HG02870 (cell line): Measurements from ENCODE around the gene MAP4K5.
"Not testable (repeated sequence)": the region's sequence is repeated elsewhere in the genome, so short reads cannot be mapped to it uniquely, and the experiment has no call there.

Experiments
- ATAC-seq: cut with Tn5 transposase; IDR thresholded peaks from one replicate; pipeline ENCODE4 v1.9.1; 2021; ENCODE audit warnings: mild to moderate bottlenecking, moderate library complexity; ENCODE audit not compliant: unreplicated experiment

MAP4K5 gene

GRCh38 chr14:50532502-50533240, at the start of gene MAP4K5:
TSS of gene MAP4K5 (minus strand) at chr14:50532569. CDS start at chr14:50532049, 520 bp downstream.
- peak; percentile 91 for ATAC-seq

GRCh38 chr14:50578433-50578832, 46.1 kb upstream of the MAP4K5 start:
- no peak for ATAC-seq

GRCh38 chr14:50577982-50578381, 45.6 kb upstream of the MAP4K5 start:
- no peak for ATAC-seq

- ATAC-seq: no peak
Measured at GRCh38 chr14:50575769-50576168, 43.4 kb upstream of the MAP4K5 start.

GRCh38 chr14:50573862-50574261, 41.5 kb upstream of the MAP4K5 start:
- ATAC-seq: no peak

GRCh38 chr14:50569714-50570274, 37.4 kb upstream of the MAP4K5 start:
- ATAC-seq: no peak

GRCh38 chr14:50562841-50563240, 30.5 kb upstream of the MAP4K5 start:
- ATAC-seq: no peak

GRCh38 chr14:50560931-50561285, 28.5 kb upstream of the MAP4K5 start:
- ATAC-seq: no peak

- no peak for ATAC-seq
Measured at GRCh38 chr14:50559990-50560930, 27.9 kb upstream of the MAP4K5 start, which contains the start of gene ATL1. TSS of gene ATL1 (plus strand) at chr14:50560145. CDS start at chr14:50560266, 121 bp downstream.

- not testable (repeated sequence) for ATAC-seq
Measured at GRCh38 chr14:50552796-50553195, 20.4 kb upstream of the MAP4K5 start.

GRCh38 chr14:50551877-50552276, 19.5 kb upstream of the MAP4K5 start:
- ATAC-seq: no peak

GRCh38 chr14:50550294-50550693, 17.9 kb upstream of the MAP4K5 start:
- no peak for ATAC-seq

- ATAC-seq: no peak
Measured at GRCh38 chr14:50545618-50546017, 13.2 kb upstream of the MAP4K5 start.

- ATAC-seq: no peak
Measured at GRCh38 chr14:50544911-50545310, 12.5 kb upstream of the MAP4K5 start.

- ATAC-seq: no peak
Measured at GRCh38 chr14:50542941-50543418, 10.6 kb upstream of the MAP4K5 start.

GRCh38 chr14:50541159-50541567, 8.8 kb upstream of the MAP4K5 start:
- ATAC-seq: no peak

- ATAC-seq: no peak
Measured at GRCh38 chr14:50539051-50539450, 6.7 kb upstream of the MAP4K5 start.

GRCh38 chr14:50538034-50538433, 5.7 kb upstream of the MAP4K5 start:
- ATAC-seq: not testable (repeated sequence)

- no peak for ATAC-seq
Measured at GRCh38 chr14:50534997-50535396, 2.6 kb upstream of the MAP4K5 start.

GRCh38 chr14:50534416-50534815, 2.0 kb upstream of the MAP4K5 start:
- ATAC-seq: no peak

GRCh38 chr14:50533806-50534205, 1.4 kb upstream of the MAP4K5 start:
- ATAC-seq: no peak
